ENCODE results near the gene KRTAP19-7.

Gene KRTAP19-7

GRCh38 chr21:30561264-30561895 is at the start of gene KRTAP19-7:
KRTAP19-7 (minus strand) TSS chr21:30561314; CDS start chr21:30561289, 25 bp downstream.
- no peak for DNase-seq (ENCODE audit: low spot score)

GRCh38 chr21:30605968-30606367 is 44.9 kb upstream of the KRTAP19-7 start:
- no peak for DNase-seq (ENCODE audit: low spot score)

- no peak for DNase-seq (ENCODE audit: low spot score)
These were observed 39.7 kb upstream of the KRTAP19-7 start, which contains the start of gene KRTAP22-1 for GRCh38 chr21:30600787-30601186. KRTAP22-1 (plus strand) TSS chr21:30601087.

- no peak for DNase-seq (ENCODE audit: low spot score)
These were observed 37.7 kb upstream of the KRTAP19-7 start, which contains the start of gene KRTAP6-2 for GRCh38 chr21:30598802-30599201. KRTAP6-2 (minus strand) TSS chr21:30598902; CDS start chr21:30598874, 28 bp downstream.

- DNase-seq (ENCODE audit: low spot score): no peak
These were observed 31.0 kb upstream of the KRTAP19-7 start, which contains the start of gene KRTAP6-3 for GRCh38 chr21:30592140-30592539. KRTAP6-3 (plus strand) TSS chr21:30592440; CDS start chr21:30592446, 6 bp downstream.

- no peak for DNase-seq (ENCODE audit: low spot score)
These were observed 29.2 kb upstream of the KRTAP19-7 start, which contains the start of gene KRTAP22-2 for GRCh38 chr21:30590297-30590696. KRTAP22-2 (minus strand) TSS chr21:30590397.

GRCh38 chr21:30582870-30583269 is 21.8 kb upstream of the KRTAP19-7 start:
- no peak for DNase-seq (ENCODE audit: low spot score)

- no peak for DNase-seq (ENCODE audit: low spot score)
These were observed 19.0 kb upstream of the KRTAP19-7 start for GRCh38 chr21:30580132-30580531.

- no peak for DNase-seq (ENCODE audit: low spot score)
These were observed 18.2 kb upstream of the KRTAP19-7 start for GRCh38 chr21:30579346-30579745.

GRCh38 chr21:30577766-30578165 is 16.7 kb upstream of the KRTAP19-7 start:
- DNase-seq (ENCODE audit: low spot score): no peak

GRCh38 chr21:30567617-30568016 is 6.5 kb upstream of the KRTAP19-7 start:
- no peak for DNase-seq (ENCODE audit: low spot score)

GRCh38 chr21:30563630-30564029 is 2.5 kb upstream of the KRTAP19-7 start:
- no peak for DNase-seq (ENCODE audit: low spot score)

- no peak for DNase-seq (ENCODE audit: low spot score)
These were observed 2.0 kb upstream of the KRTAP19-7 start for GRCh38 chr21:30563072-30563471.

- no peak for DNase-seq (ENCODE audit: low spot score)
These were observed 843 bp upstream of the KRTAP19-7 start for GRCh38 chr21:30561957-30562356.

GRCh38 chr21:30555095-30555494 is 6.0 kb downstream of the KRTAP19-7 start:
- DNase-seq (ENCODE audit: low spot score): no peak

GRCh38 chr21:30552782-30553181 is 8.3 kb downstream of the KRTAP19-7 start:
- no peak for DNase-seq (ENCODE audit: low spot score)

GRCh38 chr21:30541764-30542163 is 19.4 kb downstream of the KRTAP19-7 start, which contains the start of gene KRTAP19-6:
KRTAP19-6 (minus strand) TSS chr21:30541864; CDS start chr21:30541833, 31 bp downstream.
- no peak for DNase-seq (ENCODE audit: low spot score)

- peak; percentile 2 for DNase-seq (ENCODE audit: low spot score)
These were observed 42.2 kb downstream of the KRTAP19-7 start for GRCh38 chr21:30518876-30519275.

- DNase-seq (ENCODE audit: low spot score): no peak
These were observed 45.4 kb downstream of the KRTAP19-7 start for GRCh38 chr21:30515681-30516080.

Data from kidney tubule cell (primary cell).